H1 (cell line): Measurements from ENCODE around the gene GSK3B. TPM values are rescaled to one million over a fixed set of nuclear protein-coding genes. Genes with fewer than 3 reads are reported as not detected.

Experiments
- BACH1 ChIP-seq: IDR thresholded peaks from 2 replicates; pipeline ENCODE4 v1.6.1; 2012; ENCODE audit warnings: low read length, improper control_type of control experiment
- EGR1 ChIP-seq: IDR thresholded peaks from 2 replicates; pipeline ENCODE4 v1.6.1; 2011; ENCODE audit warnings: low read depth, low read length, borderline replicate concordance
- GTF2F1 ChIP-seq: IDR thresholded peaks from 2 replicates; pipeline ENCODE4 v1.6.1; 2012; ENCODE audit warnings: low read depth, low read length, improper control_type of control experiment, borderline replicate concordance
- KDM5A ChIP-seq: fragments of 200-600 bp; IDR thresholded peaks from 2 replicates; pipeline ENCODE4 v1.7.1; 2012; ENCODE audit warnings: mild to moderate bottlenecking, low read length, inconsistent platforms, mixed read lengths
- NANOG ChIP-seq: IDR thresholded peaks from 2 replicates; pipeline ENCODE4 v1.6.1; 2011; ENCODE audit warnings: low read length, low read depth, mild to moderate bottlenecking, inconsistent platforms; ENCODE audit not compliant: insufficient read depth, poor library complexity, severe bottlenecking
- TCF12 ChIP-seq: IDR thresholded peaks from 2 replicates; pipeline ENCODE4 v1.6.1; 2011; ENCODE audit warnings: low read depth, mild to moderate bottlenecking, low read length
- polyA plus RNA-seq, 7 experiments: library from polyadenylated mRNA; depleted of rRNA in 3 of 7; stranded (reverse) in 5 of 7; unstranded in 2 of 7; fragments of >200 nt in 5 of 7; fragments of 200-250 nt in 2 of 7; gene quantifications; 1 replicate in 5 of 7; 2 replicates in 1 of 7; 4 replicates in 1 of 7; pipeline versions ENCODE4 v1.2.1 to v1.2.3, GENCODE V29; 2011 to 2013; ENCODE audit warnings: missing spikeins in 2 of 7, mixed read lengths in 2 of 7
- total RNA-seq: library from RNA; stranded (reverse); fragmentation: NEBNext Ultra II Directional; extraction: Animal tissue kit (Norgen Biotek cat#: 25700); gene quantifications from 2 replicates; pipeline ENCODE4 v1.2.1, GENCODE V29; 2021
- TF ChIP-seq, protein P1 (sequence below): IDR thresholded peaks from 2 replicates; pipeline ENCODE4 v1.6.1; 2012; ENCODE audit warnings: low read length, inconsistent platforms
- TF ChIP-seq, protein P2 (sequence below): fragments of 300-600 bp; sonication (generic); IDR thresholded peaks from 2 replicates; pipeline ENCODE4 v1.7.1; 2012; ENCODE audit warnings: low read length, moderate library complexity, mild to moderate bottlenecking, inconsistent platforms; ENCODE audit not compliant: insufficient replicate concordance

Gene GSK3B
- total and polyA plus RNA-seq, 2 of the 8 experiments (the other 6 are each of a cell fraction or from before 2014, with no cell fraction given) = 24.2 to 50.7 TPM

GRCh38 chr3:119792270-119792669 is 302.0 kb downstream of the GSK3B start (continued):
- TF ChIP-seq, protein P1, sequence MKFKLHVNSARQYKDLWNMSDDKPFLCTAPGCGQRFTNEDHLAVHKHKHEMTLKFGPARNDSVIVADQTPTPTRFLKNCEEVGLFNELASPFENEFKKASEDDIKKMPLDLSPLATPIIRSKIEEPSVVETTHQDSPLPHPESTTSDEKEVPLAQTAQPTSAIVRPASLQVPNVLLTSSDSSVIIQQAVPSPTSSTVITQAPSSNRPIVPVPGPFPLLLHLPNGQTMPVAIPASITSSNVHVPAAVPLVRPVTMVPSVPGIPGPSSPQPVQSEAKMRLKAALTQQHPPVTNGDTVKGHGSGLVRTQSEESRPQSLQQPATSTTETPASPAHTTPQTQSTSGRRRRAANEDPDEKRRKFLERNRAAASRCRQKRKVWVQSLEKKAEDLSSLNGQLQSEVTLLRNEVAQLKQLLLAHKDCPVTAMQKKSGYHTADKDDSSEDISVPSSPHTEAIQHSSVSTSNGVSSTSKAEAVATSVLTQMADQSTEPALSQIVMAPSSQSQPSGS = no peak
- no peak for TF ChIP-seq KDM5A
- no peak for TF ChIP-seq GTF2F1
- TF ChIP-seq, protein P2, sequence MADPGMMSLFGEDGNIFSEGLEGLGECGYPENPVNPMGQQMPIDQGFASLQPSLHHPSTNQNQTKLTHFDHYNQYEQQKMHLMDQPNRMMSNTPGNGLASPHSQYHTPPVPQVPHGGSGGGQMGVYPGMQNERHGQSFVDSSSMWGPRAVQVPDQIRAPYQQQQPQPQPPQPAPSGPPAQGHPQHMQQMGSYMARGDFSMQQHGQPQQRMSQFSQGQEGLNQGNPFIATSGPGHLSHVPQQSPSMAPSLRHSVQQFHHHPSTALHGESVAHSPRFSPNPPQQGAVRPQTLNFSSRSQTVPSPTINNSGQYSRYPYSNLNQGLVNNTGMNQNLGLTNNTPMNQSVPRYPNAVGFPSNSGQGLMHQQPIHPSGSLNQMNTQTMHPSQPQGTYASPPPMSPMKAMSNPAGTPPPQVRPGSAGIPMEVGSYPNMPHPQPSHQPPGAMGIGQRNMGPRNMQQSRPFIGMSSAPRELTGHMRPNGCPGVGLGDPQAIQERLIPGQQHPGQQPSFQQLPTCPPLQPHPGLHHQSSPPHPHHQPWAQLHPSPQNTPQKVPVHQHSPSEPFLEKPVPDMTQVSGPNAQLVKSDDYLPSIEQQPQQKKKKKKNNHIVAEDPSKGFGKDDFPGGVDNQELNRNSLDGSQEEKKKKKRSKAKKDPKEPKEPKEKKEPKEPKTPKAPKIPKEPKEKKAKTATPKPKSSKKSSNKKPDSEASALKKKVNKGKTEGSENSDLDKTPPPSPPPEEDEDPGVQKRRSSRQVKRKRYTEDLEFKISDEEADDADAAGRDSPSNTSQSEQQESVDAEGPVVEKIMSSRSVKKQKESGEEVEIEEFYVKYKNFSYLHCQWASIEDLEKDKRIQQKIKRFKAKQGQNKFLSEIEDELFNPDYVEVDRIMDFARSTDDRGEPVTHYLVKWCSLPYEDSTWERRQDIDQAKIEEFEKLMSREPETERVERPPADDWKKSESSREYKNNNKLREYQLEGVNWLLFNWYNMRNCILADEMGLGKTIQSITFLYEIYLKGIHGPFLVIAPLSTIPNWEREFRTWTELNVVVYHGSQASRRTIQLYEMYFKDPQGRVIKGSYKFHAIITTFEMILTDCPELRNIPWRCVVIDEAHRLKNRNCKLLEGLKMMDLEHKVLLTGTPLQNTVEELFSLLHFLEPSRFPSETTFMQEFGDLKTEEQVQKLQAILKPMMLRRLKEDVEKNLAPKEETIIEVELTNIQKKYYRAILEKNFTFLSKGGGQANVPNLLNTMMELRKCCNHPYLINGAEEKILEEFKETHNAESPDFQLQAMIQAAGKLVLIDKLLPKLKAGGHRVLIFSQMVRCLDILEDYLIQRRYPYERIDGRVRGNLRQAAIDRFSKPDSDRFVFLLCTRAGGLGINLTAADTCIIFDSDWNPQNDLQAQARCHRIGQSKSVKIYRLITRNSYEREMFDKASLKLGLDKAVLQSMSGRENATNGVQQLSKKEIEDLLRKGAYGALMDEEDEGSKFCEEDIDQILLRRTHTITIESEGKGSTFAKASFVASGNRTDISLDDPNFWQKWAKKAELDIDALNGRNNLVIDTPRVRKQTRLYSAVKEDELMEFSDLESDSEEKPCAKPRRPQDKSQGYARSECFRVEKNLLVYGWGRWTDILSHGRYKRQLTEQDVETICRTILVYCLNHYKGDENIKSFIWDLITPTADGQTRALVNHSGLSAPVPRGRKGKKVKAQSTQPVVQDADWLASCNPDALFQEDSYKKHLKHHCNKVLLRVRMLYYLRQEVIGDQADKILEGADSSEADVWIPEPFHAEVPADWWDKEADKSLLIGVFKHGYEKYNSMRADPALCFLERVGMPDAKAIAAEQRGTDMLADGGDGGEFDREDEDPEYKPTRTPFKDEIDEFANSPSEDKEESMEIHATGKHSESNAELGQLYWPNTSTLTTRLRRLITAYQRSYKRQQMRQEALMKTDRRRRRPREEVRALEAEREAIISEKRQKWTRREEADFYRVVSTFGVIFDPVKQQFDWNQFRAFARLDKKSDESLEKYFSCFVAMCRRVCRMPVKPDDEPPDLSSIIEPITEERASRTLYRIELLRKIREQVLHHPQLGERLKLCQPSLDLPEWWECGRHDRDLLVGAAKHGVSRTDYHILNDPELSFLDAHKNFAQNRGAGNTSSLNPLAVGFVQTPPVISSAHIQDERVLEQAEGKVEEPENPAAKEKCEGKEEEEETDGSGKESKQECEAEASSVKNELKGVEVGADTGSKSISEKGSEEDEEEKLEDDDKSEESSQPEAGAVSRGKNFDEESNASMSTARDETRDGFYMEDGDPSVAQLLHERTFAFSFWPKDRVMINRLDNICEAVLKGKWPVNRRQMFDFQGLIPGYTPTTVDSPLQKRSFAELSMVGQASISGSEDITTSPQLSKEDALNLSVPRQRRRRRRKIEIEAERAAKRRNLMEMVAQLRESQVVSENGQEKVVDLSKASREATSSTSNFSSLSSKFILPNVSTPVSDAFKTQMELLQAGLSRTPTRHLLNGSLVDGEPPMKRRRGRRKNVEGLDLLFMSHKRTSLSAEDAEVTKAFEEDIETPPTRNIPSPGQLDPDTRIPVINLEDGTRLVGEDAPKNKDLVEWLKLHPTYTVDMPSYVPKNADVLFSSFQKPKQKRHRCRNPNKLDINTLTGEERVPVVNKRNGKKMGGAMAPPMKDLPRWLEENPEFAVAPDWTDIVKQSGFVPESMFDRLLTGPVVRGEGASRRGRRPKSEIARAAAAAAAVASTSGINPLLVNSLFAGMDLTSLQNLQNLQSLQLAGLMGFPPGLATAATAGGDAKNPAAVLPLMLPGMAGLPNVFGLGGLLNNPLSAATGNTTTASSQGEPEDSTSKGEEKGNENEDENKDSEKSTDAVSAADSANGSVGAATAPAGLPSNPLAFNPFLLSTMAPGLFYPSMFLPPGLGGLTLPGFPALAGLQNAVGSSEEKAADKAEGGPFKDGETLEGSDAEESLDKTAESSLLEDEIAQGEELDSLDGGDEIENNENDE = no peak
- no peak for TF ChIP-seq BACH1
- no peak for TF ChIP-seq TCF12
- TF ChIP-seq EGR1 = no peak
- no peak for TF ChIP-seq NANOG
